Stimulated activated CD4-positive, alpha-beta T cell treated with anti-CD3 and anti-CD28 coated beads, Interleukin-4, amount 100 ng/mL, for 4 hours (primary cell): Measurements from ENCODE around the gene ALDOA.

Experiments used
- DNase-seq, 2 experiments: peaks; one replicate each; pipeline ENCODE4 v3.0.0-alpha.2; 2020

Gene ALDOA

DNA sequence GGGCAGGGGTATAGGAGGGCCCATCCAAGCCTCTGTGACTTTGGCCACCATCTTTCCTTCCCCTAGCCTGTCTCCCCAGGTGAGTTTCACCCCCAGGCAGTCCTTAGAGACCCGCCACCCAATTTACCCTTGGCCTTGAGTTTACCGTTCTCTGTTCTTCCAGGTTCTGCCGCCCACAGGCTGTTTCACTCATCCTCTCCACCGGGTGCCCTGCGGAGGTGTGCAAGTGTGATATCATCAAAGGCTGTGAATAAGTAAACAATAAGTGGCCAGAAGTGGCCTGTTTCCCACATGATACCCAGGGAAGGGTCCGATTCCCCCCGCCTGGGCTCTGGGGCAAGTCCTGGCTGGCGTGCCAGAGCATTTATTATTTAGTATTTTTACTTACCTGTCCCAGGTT, 19.4 kb upstream of the ALDOA start:
- DNase-seq, result no peak

DNA sequence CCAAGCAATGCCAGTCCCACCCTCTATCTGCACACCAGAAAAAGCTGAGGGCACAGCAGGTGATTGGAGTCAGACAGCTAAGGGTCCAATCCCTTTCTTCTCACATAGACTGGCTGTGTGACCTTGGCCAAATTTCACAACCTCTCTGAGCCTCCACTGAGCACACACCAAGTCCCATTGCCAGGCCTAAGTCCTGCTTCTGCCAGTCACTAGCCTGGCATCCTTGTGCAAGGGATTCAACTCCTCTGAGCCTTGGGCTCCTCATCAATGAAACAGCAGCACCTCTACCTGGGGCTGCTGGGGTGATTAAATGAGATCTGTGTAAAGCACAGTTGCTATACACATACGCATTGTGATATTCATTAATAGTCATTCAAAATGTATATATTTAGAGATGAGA, 19.0 kb upstream of the ALDOA start:
- DNase-seq, result no peak

DNA sequence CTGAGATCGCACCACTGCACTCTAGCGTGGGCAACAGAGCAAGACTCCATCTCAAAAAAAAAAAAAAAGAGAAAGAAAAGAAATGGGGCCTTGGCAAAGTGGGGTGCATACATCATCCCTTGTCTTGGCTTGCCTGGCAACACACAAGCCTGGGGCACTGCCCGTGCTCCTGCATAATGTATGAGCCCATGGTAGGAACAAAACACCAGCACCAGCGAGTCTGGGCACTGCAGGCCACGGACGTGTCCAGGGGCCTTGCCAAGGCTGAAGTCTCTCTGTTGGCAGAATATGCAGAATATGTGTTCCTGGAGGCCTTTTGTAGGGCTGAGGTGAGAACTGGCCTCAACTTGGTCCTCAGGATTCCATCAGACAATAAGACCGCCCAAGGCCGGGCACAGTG, 15.7 kb upstream of the ALDOA start:
- no peak for DNase-seq

DNA sequence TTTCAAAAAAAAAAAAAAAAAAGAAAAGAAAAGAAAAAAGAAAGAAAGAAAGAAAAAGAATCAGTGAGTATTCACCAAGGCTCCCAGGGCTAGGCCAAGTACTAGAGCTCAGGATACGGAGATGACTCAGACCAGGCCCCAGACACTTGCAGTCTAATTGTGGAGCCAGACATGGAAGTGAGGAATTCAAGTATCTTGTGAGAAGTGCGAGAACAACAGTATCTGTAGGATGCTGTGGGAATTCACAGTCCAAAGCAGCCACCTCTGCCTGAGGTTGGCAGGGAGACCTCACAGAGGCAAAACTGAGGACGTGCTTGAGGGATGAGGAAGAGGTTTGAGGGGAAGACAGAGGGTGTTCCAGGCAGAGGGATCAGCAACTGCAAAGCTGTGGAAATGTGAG, 14.0 kb upstream of the ALDOA start:
- DNase-seq, result no peak

DNA sequence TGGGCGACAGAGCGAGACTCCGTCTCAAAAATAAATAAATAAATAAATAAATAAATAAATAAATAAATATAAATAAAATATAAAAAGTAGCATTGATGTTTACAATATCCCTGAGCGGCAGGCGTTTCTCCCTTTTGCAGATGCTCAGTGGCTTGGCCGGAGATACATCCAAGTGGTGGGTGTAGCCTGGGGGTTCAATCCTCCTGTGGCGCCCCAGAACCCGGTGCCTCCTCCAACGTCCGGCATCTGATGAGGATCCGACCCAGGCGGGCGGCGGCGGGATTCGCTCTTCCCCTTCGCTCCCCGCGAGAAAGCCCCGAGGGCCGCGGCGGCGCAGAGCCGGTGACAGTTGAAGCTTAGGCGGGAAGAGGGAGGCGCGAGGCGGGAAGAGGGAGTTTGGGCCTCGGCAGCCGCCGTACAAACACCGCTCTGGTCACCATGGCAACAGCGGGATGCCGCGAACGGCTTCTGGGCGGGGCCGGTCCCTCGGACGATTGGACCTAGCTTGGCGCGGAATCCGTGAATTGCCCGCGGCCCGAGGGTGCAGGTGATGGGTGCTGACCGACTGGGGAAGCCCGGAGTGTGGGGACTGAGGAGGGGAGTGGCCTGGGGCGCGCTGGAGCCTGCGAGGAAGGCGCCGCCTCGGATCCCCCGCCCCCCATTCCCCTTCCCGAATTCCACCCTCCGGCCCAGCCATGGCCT, 12.7 kb upstream of the ALDOA start:
- DNase-seq, result peak; percentile 83 to 90

DNA sequence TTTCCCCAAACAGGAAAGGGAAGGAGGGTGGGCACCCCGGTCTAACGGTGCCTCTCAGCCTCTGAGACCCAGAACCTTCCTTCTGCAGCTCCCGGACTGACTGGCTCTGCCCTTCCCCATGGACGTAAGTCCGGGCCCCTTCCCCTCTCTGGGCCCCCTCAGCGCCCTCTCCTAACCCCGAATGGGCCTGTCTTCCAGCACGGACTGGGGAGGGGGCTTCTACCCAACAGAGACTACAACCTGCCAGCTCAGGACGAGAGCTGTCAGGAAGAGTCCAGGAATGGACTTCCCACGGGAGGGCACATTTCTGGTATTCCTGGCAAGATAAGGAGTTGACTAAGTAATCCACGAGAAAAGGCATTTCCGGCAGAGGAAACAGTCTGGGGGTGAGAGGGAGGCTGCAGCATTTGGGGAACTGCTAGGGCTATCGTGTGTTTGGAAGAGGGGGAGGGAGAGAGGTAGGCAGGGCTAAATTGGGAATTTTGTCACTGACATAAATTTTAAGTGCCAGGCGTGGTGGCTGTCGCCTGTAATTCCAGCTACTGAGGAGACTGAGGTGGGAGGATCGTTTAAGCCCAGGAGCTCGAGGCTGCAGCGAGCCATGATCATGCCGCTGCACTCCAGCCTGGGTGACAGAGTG, 12.1 kb upstream of the ALDOA start:
- no peak for DNase-seq

GRCh38 chr16:30054451-30054850, 11.1 kb upstream of the ALDOA start:
- no peak for DNase-seq

DNA sequence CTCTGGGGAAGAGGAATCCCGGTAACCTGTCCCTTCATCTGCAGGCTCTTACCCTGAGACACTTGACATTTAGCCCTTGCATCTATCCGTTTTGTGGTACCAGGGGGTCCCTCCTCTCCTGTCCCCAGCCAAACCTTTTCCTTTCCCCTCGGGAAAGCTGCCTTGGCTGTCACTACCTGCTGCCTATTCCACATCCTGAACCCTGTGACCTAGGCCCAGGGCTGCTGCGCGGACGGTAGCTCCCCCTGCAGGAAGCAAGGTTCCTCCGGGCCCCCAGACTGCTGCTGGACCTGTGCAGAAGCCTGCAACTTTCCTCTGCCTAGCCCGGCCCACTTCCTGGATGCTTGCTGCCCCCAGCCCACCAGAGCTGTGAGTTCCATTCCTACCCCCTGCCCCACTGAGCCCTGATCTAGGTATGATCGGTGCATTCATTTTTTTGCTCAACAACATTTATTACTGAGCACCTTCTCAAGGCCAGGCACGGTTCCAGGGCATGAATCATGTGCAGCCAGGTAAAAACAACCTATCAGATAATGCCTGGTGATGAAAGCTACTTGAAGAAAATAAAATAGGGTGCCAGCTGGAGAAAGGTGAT, 10.5 kb upstream of the ALDOA start:
- no peak for DNase-seq

DNA sequence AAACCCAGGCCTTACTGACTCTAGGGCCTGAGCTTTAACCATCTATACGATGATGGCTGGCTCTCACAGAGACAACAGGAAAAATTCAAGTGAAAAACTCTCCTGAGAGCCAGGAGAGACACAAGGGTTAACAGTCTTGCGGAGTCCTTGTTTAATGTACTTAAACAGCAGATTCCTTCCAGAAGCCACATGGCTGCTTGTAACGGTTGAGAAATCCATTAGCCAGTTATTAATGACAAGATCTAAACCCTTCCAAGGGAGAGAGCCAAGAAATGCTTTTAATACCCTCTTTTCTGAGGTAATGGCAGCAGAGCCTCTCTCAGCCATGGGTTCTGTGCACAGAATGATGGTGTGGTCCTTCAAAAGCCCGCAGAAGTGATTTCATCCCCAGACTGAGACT, 5.2 kb upstream of the ALDOA start:
- no peak for DNase-seq

DNA sequence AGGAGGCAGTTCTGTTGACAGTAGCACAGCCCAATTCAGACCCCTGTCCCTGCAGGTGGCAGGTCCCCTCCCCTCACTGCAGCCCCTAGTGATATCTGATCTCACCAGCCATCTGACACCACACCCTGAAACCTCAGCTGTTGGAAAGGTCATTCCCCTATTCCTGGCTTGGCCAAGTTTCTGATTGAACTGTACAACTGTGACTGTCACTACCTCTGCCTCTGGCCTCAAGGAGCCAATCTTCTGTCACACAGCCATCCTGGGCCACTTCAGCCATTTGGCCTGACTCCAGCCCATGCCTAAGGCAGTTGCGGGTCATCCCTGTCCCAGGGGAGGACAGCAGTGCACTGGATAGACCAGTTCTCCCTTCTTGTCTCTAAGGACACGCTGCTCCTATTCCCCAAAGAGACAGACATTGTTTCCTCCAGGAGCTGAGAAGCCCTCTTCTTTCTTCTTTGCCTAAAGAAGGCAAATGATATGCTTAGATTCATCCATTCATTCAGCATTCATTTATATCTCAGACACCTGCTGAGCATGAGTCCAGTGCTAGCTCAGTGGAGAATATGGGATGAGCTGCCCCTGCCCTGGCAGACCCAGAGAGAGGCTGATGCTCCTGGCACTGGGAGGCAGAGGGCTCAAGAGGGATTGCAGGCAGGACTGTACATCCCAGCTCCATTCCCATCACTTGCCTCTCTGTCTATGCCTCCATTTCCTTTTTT, 4.6 kb upstream of the ALDOA start:
- DNase-seq, result no peak

DNA sequence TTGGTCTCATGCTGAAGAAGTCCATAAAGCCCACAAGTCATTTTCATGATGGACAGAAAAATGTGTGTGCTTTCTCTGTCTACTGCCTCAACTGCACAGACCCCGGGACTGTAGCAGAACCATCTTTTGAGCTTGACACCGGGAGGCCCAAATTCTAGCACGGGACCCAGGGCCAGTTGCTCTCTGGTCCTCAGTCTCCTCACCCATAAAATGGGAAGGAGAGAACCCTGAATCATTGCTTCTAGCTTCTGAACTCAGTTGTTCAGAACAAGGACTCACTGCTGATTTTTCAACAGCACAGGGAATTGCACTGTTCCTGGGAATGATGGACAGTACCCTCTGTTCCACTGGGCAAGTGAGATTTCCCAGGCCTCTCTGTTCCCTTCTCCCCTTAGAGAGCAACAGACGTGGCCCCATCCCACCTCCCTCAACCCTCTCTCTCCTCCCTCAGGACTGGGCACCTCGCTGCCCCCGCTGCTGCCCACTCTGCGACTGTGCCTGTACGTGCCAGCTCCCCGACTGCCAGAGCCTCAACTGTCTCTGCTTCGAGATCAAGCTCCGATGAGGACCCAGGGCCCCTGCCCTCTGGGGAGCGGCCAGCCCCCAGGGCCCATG, 2.2 kb upstream of the ALDOA start:
- DNase-seq, result no peak

DNA sequence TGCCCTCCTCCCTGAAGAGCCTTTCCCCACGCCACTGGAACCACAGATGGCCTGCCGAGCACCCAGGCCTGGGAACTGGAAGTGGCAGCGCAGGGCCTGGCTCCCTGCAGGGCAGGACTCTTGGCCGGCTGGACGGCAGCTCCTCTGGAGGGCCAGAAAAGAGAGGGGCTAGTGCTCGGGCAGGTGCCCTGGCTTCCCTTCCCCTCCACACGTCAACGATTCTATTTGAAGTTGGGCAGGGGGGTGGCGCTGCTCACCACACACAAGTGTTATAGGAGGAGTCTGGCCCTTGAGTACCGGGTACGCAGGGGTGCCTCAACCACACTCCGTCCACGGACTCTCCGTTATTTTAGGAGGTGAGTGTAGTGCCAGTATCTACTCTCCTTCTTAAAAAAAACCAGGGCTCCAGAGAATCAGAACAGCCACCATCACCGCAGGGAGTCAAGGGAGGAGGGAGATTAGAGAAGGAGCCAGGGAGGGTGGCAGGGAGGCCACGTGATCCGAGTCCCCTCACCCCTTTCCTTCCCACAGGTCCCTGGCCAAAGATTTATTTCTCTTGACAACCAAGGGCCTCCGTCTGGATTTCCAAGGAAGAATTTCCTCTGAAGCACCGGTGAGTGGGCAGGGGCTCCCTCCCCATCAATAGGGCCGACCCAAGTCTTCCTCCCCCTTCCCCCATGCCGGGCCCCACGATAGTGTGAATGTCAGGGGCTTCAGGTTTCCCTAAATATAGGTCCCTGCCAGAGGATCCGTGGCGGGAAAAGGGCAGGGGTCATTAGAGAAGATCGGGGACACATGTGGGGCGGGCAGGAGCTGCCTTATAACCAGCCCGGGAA, 1.4 kb upstream of the ALDOA start:
- DNase-seq, result peak; percentile 65 to 72

DNA sequence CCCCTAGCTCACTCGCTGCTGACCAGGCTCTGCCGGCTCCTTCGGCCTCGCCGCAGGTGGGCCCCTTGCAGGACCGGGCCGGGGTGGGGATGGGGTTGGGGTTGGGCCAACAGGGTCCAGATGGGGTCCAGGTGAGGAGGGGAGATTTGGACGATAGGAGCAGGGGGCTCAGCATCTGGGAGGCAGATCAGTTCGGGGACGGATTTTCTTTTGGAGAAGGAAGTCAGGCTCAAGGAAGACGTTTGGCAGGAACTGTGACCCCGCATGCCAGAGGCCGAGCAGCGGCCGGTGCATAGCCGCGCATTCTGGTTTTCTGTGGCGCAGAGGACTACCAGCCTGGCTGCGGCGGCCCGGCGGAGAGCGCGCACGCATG, 845 bp upstream of the ALDOA start:
- no peak for DNase-seq

- DNase-seq, result peak; percentile 41 to 51
Observed at GRCh38 chr16:30065943-30066760, 592 bp downstream of the ALDOA start.

DNA sequence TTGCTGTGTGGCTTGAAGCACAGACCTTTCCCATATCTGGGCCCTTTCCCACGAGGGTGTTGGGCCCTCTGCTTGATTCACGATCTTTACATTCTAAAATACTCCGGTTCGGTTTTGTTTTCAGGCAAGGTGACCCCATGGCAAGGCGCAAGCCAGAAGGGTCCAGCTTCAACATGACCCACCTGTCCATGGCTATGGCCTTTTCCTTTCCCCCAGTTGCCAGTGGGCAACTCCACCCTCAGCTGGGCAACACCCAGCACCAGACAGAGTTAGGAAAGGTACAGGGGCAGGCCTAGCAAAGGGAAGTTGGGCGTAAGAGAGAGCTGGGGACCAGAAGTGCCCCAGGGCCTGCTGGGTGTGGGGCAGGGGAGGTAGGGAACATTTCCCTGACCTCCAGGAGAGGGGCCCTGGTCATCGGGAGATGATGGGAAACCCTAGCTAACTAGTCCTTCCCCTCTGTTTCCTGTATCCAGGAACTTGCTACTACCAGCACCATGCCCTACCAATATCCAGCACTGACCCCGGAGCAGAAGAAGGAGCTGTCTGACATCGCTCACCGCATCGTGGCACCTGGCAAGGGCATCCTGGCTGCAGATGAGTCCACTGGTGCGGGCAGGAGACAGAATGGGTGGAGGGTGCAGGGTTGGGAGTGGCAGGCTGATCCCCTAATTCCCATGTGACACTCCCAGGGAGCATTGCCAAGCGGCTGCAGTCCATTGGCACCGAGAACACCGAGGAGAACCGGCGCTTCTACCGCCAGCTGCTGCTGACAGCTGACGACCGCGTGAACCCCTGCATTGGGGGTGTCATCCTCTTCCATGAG, 1.4 kb downstream of the ALDOA start:
- DNase-seq, result no peak

GRCh38 chr16:30067584-30067916, 2.0 kb downstream of the ALDOA start:
- no peak for DNase-seq

GRCh38 chr16:30068333-30068732, 2.8 kb downstream of the ALDOA start:
- no peak for DNase-seq

DNA sequence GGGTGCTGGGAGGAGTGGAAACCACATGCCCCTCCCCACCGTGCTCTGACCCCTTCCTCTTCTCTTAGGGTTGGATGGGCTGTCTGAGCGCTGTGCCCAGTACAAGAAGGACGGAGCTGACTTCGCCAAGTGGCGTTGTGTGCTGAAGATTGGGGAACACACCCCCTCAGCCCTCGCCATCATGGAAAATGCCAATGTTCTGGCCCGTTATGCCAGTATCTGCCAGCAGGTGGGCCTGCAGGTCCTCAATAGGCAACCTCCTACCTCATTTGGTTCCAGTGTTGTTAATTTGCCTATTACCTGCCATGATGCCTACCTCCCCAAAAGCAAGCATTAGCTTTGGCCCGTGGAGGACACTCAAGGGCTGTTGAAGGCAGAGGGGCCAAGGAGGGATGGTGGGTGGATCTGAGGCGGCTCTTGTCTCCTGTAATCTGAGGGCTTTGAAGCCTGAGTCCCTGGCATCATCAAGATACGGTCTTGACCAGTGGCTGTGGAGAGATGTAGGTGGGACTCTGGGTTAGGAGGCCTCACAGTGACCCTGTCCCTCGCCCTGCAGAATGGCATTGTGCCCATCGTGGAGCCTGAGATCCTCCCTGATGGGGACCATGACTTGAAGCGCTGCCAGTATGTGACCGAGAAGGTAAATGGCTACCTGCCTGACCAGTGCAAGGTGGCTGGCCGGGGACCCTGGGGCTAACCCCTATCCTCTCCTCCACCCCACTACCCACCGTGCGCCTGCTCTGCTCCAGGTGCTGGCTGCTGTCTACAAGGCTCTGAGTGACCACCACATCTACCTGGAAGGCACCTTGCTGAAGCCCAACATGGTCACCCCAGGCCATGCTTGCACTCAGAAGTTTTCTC, 3.4 kb downstream of the ALDOA start:
- peak in 1 of 2 experiments; percentile 58 for DNase-seq

DNA sequence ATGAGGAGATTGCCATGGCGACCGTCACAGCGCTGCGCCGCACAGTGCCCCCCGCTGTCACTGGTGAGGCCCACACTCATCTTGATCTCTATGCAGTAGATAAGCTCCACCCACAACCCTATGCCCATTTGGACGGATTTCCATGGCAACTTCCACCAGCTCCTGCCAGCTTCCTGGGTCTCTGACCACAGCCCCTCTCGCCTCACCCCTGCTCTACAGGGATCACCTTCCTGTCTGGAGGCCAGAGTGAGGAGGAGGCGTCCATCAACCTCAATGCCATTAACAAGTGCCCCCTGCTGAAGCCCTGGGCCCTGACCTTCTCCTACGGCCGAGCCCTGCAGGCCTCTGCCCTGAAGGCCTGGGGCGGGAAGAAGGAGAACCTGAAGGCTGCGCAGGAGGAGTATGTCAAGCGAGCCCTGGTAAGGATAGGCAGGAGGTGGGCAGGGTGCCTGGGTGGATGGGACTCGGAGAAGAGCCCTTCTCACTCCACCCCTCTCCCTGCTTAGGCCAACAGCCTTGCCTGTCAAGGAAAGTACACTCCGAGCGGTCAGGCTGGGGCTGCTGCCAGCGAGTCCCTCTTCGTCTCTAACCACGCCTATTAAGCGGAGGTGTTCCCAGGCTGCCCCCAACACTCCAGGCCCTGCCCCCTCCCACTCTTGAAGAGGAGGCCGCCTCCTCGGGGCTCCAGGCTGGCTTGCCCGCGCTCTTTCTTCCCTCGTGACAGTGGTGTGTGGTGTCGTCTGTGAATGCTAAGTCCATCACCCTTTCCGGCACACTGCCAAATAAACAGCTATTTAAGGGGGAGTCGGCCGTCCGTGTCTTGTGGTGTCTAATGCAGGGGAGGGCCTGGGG, 4.3 kb downstream of the ALDOA start:
- no peak for DNase-seq
